ENCODE measurements around the gene CDKN3.
"Not testable (repeated sequence)": the region's sequence is repeated elsewhere in the genome, so short reads cannot be mapped to it uniquely, and the experiment has no call there.

The CDKN3 gene

GRCh38 chr14:54420478-54421142 is 23.8 kb downstream of the CDKN3 start:
- Histone ChIP-seq H3K9me3 (no peaks in the 10 kb centered on the region), H3K4me2 (no peak overlapping the region), H3K27ac (no peak overlapping the region), H3K4me3 (no peak overlapping the region), H3K4me1 (no peaks in the 10 kb centered on the region), H3K9ac (no peak overlapping the region), H4K20me1 (no peaks in the 10 kb centered on the region), H3K36me3 (peaks cover 72% of the 10 kb centered on the region), H3K27me3 (no peaks in the 10 kb centered on the region)
- no peak for TF ChIP-seq Cebpa-rat (IDR thresholded peaks at IDR 0.05)

GRCh38 chr14:54423991-54424390 is 27.2 kb downstream of the CDKN3 start:
- no peak for TF ChIP-seq Cebpa-rat (IDR thresholded peaks at IDR 0.05)
- Histone ChIP-seq H3K9me3 (no peaks in the 10 kb centered on the region), H3K4me1 (no peaks in the 10 kb centered on the region), H3K27ac (no peak overlapping the region), H3K4me2 (no peak overlapping the region), H3K36me3 (peaks cover 68% of the 10 kb centered on the region), H3K9ac (no peak overlapping the region), H3K27me3 (no peaks in the 10 kb centered on the region), H4K20me1 (peaks cover 9% of the 10 kb centered on the region), H3K4me3 (no peak overlapping the region)

GRCh38 chr14:54424479-54424901 is 27.7 kb downstream of the CDKN3 start:
- H4K20me1 ChIP-seq, result peaks cover 14% of the 10 kb centered on the region
- H3K36me3 ChIP-seq, result peaks cover 71% of the 10 kb centered on the region
- no peak overlapping the region for H3K4me3 ChIP-seq
- no peak overlapping the region for H3K9ac ChIP-seq
- no peaks in the 10 kb centered on the region for H3K9me3 ChIP-seq
- TF ChIP-seq Cebpa-rat (IDR thresholded peaks at IDR 0.05), result no peak
- no peak overlapping the region for H3K4me2 ChIP-seq
- no peaks in the 10 kb centered on the region for H3K27me3 ChIP-seq
- no peak overlapping the region for H3K27ac ChIP-seq
- H3K4me1 ChIP-seq, result no peaks in the 10 kb centered on the region

DNA sequence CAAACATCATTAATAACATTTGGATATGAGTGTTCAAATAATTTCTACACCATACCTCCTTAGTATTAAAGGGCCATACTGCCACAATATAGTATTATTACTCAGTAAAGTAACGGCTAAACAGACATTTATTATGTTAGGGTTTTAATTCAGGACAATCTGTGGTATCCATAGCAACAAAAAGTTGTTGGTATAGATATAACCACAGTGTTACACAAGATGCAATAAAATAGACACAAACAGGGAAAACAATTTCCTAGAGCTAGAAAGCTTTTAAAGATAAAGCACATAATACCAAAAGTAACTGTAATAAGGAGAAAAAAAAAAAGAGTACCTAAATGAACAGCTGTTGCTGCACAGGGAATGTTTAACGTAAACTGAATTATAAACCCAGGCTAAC is 28.3 kb downstream of the CDKN3 start:
- Histone ChIP-seq H3K36me3 (peaks cover 77% of the 10 kb centered on the region), H3K4me3 (no peak overlapping the region), H3K9me3 (no peaks in the 10 kb centered on the region), H3K27me3 (no peaks in the 10 kb centered on the region), H3K4me2 (no peak overlapping the region), H3K9ac (no peak overlapping the region), H4K20me1 (peaks cover 18% of the 10 kb centered on the region), H3K4me1 (no peaks in the 10 kb centered on the region), H3K27ac (no peak overlapping the region)
- no peak for TF ChIP-seq Cebpa-rat (IDR thresholded peaks at IDR 0.05)

- no peak overlapping the region for H3K4me3 ChIP-seq
- H3K4me2 ChIP-seq, result no peak overlapping the region
- H3K9me3 ChIP-seq, result no peaks in the 10 kb centered on the region
- H3K4me1 ChIP-seq, result no peaks in the 10 kb centered on the region
- no peaks in the 10 kb centered on the region for H3K27me3 ChIP-seq
- H3K9ac ChIP-seq, result no peak overlapping the region
- H4K20me1 ChIP-seq, result peaks cover 25% of the 10 kb centered on the region
- no peak overlapping the region for H3K27ac ChIP-seq
- peaks cover 83% of the 10 kb centered on the region for H3K36me3 ChIP-seq
- no peak for TF ChIP-seq Cebpa-rat (IDR thresholded peaks at IDR 0.05)
These were observed 28.9 kb downstream of the CDKN3 start for GRCh38 chr14:54425537-54426274.

DNA sequence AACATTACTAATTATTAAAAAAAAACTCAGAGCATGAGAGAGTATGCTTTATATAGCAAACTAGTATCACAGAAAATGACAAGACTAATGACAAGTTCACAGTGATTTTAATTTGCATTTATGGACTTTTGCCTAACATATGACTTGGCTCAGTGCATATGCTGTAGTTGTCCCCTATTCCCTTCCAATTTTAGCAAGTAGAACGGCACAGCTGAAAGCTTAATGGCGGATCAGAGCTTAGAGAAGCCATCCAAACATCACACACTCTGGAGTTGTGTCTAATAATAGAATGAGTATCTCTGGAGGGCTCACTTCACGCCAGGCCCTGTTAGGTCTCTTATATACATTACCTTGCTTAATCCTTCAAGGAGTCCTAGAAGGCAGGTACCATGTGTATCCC is 31.1 kb downstream of the CDKN3 start:
- peaks cover 46% of the 10 kb centered on the region for H4K20me1 ChIP-seq
- no peaks in the 10 kb centered on the region for H3K27me3 ChIP-seq

DNA sequence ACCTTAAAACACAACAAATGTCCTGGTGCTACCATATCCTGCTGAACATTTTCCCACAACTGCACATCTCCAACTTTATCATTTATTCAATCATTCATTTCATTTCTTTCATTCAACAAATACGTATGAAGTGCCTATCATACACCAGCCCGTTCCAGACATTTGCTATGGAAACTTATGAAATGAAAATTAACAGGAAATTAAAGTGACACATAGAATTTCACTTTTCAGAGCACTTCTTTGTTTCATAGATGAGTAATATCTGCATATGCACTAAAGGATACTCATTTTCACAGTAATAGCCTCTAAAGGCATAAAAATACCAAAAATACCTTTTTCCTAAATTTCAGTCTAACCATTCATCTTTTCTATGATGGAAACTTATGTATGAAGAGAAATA is 31.7 kb downstream of the CDKN3 start:
- no peak overlapping the region for H3K4me2 ChIP-seq
- H3K9me3 ChIP-seq, result no peaks in the 10 kb centered on the region
- H3K4me1 ChIP-seq, result no peaks in the 10 kb centered on the region
- H3K9ac ChIP-seq, result no peak overlapping the region
- H3K4me3 ChIP-seq, result no peak overlapping the region
- peaks cover 92% of the 10 kb centered on the region for H3K36me3 ChIP-seq
- H4K20me1 ChIP-seq, result peaks cover 52% of the 10 kb centered on the region
- no peak overlapping the region for H3K27ac ChIP-seq
- no peak for TF ChIP-seq Cebpa-rat (IDR thresholded peaks at IDR 0.05)
- no peaks in the 10 kb centered on the region for H3K27me3 ChIP-seq

More for the DNA sequence above, 31.1 kb downstream of the CDKN3 start:
- Histone ChIP-seq H3K9me3 (no peaks in the 10 kb centered on the region), H3K27ac (no peak overlapping the region), H3K4me1 (no peaks in the 10 kb centered on the region), H3K36me3 (peaks cover 93% of the 10 kb centered on the region), H3K9ac (no peak overlapping the region), H3K4me3 (no peak overlapping the region), H3K4me2 (no peak overlapping the region)
- no peak for TF ChIP-seq Cebpa-rat (IDR thresholded peaks at IDR 0.05)

GRCh38 chr14:54435500-54435981 is 38.7 kb downstream of the CDKN3 start:
- Histone ChIP-seq H3K4me3 (no peak overlapping the region), H3K9me3 (no peaks in the 10 kb centered on the region), H3K9ac (no peak overlapping the region), H3K36me3 (peaks cover 52% of the 10 kb centered on the region), H3K27ac (no peak overlapping the region), H3K27me3 (no peaks in the 10 kb centered on the region), H3K4me2 (peak overlapping the region; percentile 14; the same call in 1 of the 2 replicates), H3K4me1 (peaks cover 52% of the 10 kb centered on the region), H4K20me1 (peaks cover 99% of the 10 kb centered on the region)
- TF ChIP-seq Cebpa-rat (IDR thresholded peaks at IDR 0.05), result no peak

DNA sequence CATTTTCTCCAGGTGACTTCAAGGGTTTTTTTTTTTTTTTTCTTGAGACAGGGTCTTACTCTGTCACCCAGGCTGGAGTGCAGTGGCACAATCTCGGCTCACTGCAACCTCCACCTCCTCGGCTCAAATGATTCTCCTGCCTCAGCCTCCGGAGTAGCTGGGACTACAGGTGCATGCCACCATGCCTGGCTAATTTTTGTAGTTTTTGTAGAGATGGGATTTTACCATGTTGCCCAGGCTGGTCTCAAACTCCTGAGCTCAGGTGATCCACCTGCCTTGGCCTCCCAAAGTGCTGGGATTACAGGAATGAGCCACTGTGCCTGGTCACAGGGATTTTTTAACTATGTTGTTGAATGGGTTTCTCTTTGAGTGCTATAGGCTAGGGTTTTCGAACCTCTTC is 41.1 kb downstream of the CDKN3 start:
- not testable (repeated sequence) for H3K4me2 ChIP-seq, H3K9me3 ChIP-seq, H3K4me3 ChIP-seq, H3K27me3 ChIP-seq, H3K9ac ChIP-seq, H3K27ac ChIP-seq
- Histone ChIP-seq H3K36me3 (peaks cover 28% of the 10 kb centered on the region), H4K20me1 (peaks cover 76% of the 10 kb centered on the region), H3K4me1 (peaks cover 59% of the 10 kb centered on the region)

- peaks cover 59% of the 10 kb centered on the region for H3K4me1 ChIP-seq
- peaks cover 22% of the 10 kb centered on the region for H3K36me3 ChIP-seq
- no peaks in the 10 kb centered on the region for H3K27me3 ChIP-seq
- peaks cover 68% of the 10 kb centered on the region for H4K20me1 ChIP-seq
- no peak overlapping the region for H3K27ac ChIP-seq
- H3K4me2 ChIP-seq, result peak overlapping the region; percentile 88
- TF ChIP-seq Cebpa-rat (IDR thresholded peaks at IDR 0.05), result no peak
- no peaks in the 10 kb centered on the region for H3K9me3 ChIP-seq
- H3K4me3 ChIP-seq, result no peak overlapping the region
- no peak overlapping the region for H3K9ac ChIP-seq
These were observed 41.9 kb downstream of the CDKN3 start for GRCh38 chr14:54438703-54439102.

Measured in BLaER1 (cell line).